T-helper 1 cell treated with Interleukin-12 subunit alpha and Interleukin-12 subunit beta and Interleukin-4 antibody, amounts not matched to agents 30 μg/mL and 1 μg/mL, for 36 hours (primary cell): ENCODE data around the gene KIF1B.
"Not testable (repeated sequence)": the region's sequence is repeated elsewhere in the genome, so short reads cannot be mapped to it uniquely, and the experiment has no call there.

Experiments
- H3K27ac Mint-ChIP-seq: one replicate; pipeline ENCODE4 v1.8.0; 2021; ENCODE audit warnings: mild to moderate bottlenecking, mixed read lengths
- H3K27me3 Mint-ChIP-seq: one replicate; pipeline ENCODE4 v1.8.0; 2021; ENCODE audit warnings: low read depth, mixed read lengths
- H3K36me3 Mint-ChIP-seq: one replicate; pipeline ENCODE4 v1.8.0; 2021; ENCODE audit warnings: low read depth, mixed read lengths
- H3K4me1 Mint-ChIP-seq: one replicate; pipeline ENCODE4 v1.8.0; 2021; ENCODE audit warnings: low read depth, mixed read lengths
- H3K4me3 Mint-ChIP-seq: one replicate; pipeline ENCODE4 v1.8.0; 2021; ENCODE audit warnings: mild to moderate bottlenecking, moderate library complexity, mixed read lengths
- H3K9me3 Mint-ChIP-seq: one replicate; pipeline ENCODE4 v1.8.0; 2021; ENCODE audit warnings: mixed read lengths

Gene KIF1B

GRCh38 chr1:10338047-10338446 lies 127.7 kb downstream of the KIF1B start:
- H3K27ac Mint-ChIP-seq, result no peak overlapping the region
- peaks cover 11% of the 10 kb centered on the region for H3K36me3 Mint-ChIP-seq

DNA sequence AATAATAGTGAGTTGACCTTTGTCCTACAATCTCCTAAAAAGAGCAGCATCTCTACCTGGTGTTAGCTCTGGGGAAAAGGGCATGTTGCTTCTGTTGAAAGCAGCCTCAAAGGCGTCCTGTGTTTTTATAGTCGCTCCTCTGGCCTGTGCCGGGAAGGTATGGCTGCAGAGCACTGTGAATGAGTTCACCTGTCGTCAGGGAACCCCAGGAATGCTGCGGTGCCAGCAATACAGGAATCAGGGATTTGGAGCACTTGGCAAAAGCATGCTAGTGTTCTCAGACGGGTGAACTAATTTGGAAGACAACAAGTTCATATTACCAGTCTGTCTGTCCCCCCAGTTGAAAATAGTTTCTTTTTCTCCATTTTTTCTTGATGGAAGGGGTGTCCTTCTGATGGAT lies 128.2 kb downstream of the KIF1B start:
- no peaks in the 10 kb centered on the region for H3K4me1 Mint-ChIP-seq
- H3K27ac Mint-ChIP-seq, result no peak overlapping the region
- peaks cover 11% of the 10 kb centered on the region for H3K36me3 Mint-ChIP-seq
- H3K27me3 Mint-ChIP-seq, result no peaks in the 10 kb centered on the region
- H3K9me3 Mint-ChIP-seq, result no peaks in the 10 kb centered on the region
- no peak overlapping the region for H3K4me3 Mint-ChIP-seq

More at GRCh38 chr1:10338047-10338446, 127.7 kb downstream of the KIF1B start:
- Mint-ChIP-seq H3K9me3 (no peaks in the 10 kb centered on the region), H3K27me3 (no peaks in the 10 kb centered on the region), H3K4me3 (no peak overlapping the region), H3K4me1 (no peaks in the 10 kb centered on the region)

DNA sequence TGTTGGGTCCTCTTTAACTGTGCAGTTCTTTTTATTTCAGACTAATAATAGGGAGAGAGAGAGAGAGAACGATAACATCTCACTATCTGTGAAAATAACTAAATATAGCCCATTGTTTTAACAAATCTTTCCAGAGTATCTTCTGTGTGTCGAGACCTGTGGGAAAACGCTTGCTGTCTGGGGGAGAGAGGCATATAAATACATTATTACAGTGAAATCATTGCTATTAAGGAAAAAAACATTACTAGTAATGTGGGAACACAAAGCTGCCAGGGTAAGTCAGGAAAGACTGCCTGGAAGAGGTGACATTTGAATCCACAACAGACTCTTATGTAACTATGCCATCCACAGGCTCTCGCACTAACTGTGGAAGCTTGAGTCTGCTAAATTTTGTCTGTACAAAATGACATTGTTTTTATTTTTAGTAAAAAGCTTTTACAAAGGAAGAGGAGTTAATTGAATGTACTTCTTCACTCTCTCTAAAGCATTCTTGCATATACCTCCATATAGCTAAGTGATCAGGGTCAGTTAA lies 128.7 kb downstream of the KIF1B start:
- Mint-ChIP-seq H3K27ac (no peak overlapping the region), H3K27me3 (no peaks in the 10 kb centered on the region), H3K9me3 (no peaks in the 10 kb centered on the region), H3K36me3 (peaks cover 11% of the 10 kb centered on the region), H3K4me3 (no peak overlapping the region), H3K4me1 (no peaks in the 10 kb centered on the region)

GRCh38 chr1:10339815-10340214 lies 129.4 kb downstream of the KIF1B start:
- H3K36me3 Mint-ChIP-seq, result peaks cover 8% of the 10 kb centered on the region

DNA sequence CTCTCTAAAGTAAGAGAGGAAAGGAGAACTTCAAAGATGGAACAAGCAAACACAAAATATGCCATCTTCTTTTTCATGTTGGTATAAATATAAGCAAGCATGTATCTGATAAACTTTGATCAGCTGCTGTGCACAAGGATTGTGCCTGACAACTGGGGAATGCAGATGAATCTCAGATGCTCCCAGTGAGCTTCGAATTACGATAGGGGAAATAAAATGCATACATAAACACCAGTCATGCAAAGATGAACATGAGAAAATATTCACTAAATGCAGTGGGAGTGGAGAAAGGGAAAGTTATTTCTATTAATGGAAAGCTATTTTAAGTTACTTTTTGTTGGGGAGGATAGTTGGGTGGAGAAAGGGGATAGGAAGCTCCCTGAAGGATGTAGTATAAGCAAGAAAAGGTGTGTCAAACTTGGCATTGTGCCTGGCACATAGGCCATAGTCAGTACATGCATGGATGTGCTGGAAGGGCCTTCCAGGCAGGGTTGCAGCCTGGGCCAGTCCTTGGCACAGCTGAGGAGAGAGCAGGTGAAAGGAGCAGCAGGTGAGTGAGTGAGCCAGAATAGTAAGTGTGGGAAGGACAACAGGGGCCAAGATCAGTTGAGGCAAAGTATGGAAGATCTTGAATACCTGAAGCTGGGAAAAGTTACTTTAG lies 130.7 kb downstream of the KIF1B start:
- Mint-ChIP-seq H3K4me3 (no peak overlapping the region), H3K4me1 (no peaks in the 10 kb centered on the region), H3K9me3 (no peaks in the 10 kb centered on the region), H3K27ac (no peak overlapping the region), H3K36me3 (peaks cover 8% of the 10 kb centered on the region), H3K27me3 (no peaks in the 10 kb centered on the region)

More at GRCh38 chr1:10339815-10340214, 129.4 kb downstream of the KIF1B start:
- no peaks in the 10 kb centered on the region for H3K4me1 Mint-ChIP-seq
- H3K4me3 Mint-ChIP-seq, result no peak overlapping the region
- no peaks in the 10 kb centered on the region for H3K27me3 Mint-ChIP-seq
- H3K27ac Mint-ChIP-seq, result no peak overlapping the region
- no peaks in the 10 kb centered on the region for H3K9me3 Mint-ChIP-seq

DNA sequence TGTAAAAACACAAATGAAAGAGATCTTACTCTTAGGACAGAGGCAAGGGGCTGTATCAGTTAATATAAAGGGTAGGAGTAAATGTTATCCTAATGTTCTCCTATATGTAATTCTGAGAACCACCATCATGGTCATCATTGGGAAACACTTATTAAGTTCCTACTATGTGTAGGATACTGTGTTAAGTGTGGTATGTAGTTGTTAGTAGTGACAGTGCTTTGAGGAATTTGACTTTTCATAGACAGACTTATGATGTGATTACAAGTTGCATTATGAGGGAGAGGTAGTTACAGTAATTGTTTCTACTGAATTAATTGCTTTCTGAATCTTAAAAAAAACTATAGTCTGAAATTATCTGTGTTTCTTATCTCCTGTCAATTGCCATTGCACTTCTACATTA lies 136.7 kb downstream of the KIF1B start:
- Mint-ChIP-seq H3K9me3 (no peaks in the 10 kb centered on the region), H3K36me3 (peaks cover 6% of the 10 kb centered on the region), H3K27me3 (no peaks in the 10 kb centered on the region), H3K4me3 (no peak overlapping the region), H3K4me1 (no peaks in the 10 kb centered on the region), H3K27ac (no peak overlapping the region)

DNA sequence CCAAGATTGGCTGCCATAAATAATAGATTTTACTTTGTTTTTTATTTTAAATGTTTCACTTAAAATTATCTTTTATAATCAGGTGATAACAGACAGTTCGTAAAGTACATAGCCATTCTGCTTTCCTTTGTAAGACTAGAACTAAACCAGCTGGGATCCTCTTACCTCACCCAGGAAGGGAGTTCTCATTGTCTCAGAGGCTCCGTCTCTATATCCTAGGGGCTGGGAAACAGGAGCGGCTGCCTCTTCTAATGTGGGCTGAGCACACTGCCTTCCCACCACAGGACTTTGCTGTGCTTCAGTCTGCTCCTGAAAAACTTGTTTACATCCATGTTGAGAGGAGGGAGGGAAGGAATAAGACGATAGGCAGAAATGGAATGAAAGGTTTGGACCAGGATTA lies 142.9 kb downstream of the KIF1B start:
- H3K4me1 Mint-ChIP-seq, result no peaks in the 10 kb centered on the region
- no peak overlapping the region for H3K27ac Mint-ChIP-seq
- H3K4me3 Mint-ChIP-seq, result no peak overlapping the region
- H3K9me3 Mint-ChIP-seq, result no peaks in the 10 kb centered on the region
- H3K27me3 Mint-ChIP-seq, result no peaks in the 10 kb centered on the region
- H3K36me3 Mint-ChIP-seq, result peaks cover 6% of the 10 kb centered on the region

DNA sequence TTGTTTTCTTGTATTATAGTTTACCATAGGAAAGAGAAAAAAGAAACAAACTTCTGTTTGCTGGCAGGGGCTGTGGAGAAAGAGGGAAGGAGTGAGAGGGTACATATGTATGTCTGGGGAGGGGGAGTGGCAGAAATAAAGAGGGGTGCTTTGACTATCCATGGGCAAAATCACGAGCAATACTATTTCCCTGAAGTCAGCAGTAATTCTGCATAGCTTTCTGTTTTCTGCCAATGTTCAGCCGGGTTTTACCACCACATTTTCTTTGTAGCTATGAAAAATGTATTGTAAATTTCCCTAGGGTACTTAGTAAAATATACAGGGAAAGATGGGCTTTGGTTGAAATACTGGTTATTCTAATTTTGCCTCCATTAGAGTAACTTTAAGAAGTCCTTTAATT lies 143.3 kb downstream of the KIF1B start:
- Mint-ChIP-seq H3K4me1 (no peaks in the 10 kb centered on the region), H3K4me3 (no peak overlapping the region), H3K9me3 (no peaks in the 10 kb centered on the region), H3K27ac (no peak overlapping the region), H3K27me3 (no peaks in the 10 kb centered on the region), H3K36me3 (peaks cover 3% of the 10 kb centered on the region)

DNA sequence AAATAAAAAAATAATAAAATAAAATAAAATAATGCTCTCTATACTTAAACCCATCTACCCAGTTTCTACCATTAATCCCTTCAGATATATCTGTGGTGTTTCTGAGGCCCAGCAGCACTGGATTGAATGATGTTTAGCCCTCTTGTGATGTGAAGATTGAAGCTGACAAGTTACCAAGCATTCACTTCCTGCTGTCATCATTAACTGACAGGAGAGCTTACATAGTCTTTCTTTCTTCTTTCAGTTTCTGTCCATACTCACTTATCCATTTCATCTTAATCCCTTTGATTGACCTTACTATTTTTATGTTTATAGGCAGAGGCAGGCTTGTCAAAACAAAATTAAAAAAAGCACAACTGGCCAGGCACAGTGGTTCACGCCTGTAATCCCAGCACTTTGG lies 149.7 kb downstream of the KIF1B start:
- no peaks in the 10 kb centered on the region for H3K27me3 Mint-ChIP-seq
- H3K9me3 Mint-ChIP-seq, result no peaks in the 10 kb centered on the region
- H3K4me3 Mint-ChIP-seq, result no peak overlapping the region
- H3K36me3 Mint-ChIP-seq, result peaks cover 8% of the 10 kb centered on the region
- H3K27ac Mint-ChIP-seq, result peak overlapping the region; percentile 62
- H3K4me1 Mint-ChIP-seq, result peaks cover 15% of the 10 kb centered on the region

DNA sequence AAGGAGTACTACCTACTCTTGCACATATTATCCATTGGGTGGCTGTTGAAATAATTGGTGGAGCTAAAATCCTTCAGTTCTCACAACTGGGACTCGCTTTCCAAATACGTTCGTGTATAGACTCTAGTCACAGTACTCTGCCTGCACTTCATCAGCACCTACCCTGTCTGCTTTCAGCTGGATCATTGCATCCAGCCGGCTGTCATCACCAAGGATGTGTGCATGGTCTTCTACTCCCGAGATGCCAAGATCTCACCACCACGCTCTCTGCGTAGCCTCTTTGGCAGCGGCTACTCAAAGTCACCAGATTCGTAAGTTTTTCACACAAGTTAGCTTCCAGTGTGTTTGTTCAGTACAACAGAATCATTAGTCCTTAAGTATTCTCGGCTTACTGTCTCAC lies 151.1 kb downstream of the KIF1B start:
- Mint-ChIP-seq H3K36me3 (peaks cover 8% of the 10 kb centered on the region), H3K4me3 (no peak overlapping the region), H3K4me1 (peaks cover 15% of the 10 kb centered on the region), H3K27me3 (no peaks in the 10 kb centered on the region), H3K27ac (no peak overlapping the region), H3K9me3 (no peaks in the 10 kb centered on the region)

DNA sequence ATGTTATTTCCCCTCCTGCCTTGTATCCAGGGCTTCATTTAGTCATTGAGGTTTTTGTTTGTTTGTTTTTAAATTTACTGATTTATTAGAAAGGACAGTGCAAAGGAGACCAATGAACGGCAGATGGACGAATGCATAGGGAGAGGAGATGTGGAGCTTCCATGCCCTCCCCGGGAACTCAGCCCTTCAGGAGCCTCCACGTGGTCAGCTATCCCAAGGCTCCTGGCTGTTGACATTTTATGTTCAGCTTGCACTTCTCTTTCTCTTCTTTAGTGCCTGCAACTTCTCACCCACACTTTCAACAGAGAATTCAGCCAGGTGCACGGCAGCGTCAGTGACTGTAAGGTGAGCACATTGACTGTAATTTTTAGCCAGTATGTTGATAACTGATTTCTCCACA lies 157.8 kb downstream of the KIF1B start:
- H3K4me1 Mint-ChIP-seq, result no peaks in the 10 kb centered on the region
- H3K27me3 Mint-ChIP-seq, result no peaks in the 10 kb centered on the region
- no peaks in the 10 kb centered on the region for H3K9me3 Mint-ChIP-seq
- no peak overlapping the region for H3K27ac Mint-ChIP-seq
- H3K4me3 Mint-ChIP-seq, result no peak overlapping the region
- peaks cover 7% of the 10 kb centered on the region for H3K36me3 Mint-ChIP-seq

DNA sequence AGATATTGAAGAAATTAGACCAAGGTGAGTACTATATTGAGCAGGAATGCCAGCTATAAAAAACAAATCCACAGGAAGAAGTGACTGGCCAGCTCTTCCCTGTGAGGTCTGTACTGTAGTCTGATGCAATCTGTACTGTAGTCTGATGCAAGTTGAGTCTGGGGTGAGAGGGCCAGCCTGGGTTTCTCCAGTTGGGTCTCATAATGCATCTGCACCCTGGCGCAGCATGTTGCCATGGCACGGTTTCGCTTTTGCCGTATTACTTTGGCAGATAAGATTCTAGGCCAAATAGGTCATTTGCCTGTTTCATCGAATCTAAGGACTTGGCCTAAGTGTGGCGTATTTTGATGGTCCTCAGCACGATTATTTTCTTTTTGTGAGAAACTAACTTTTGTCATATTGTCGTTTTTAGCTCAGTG lies 164.1 kb downstream of the KIF1B start:
- no peak overlapping the region for H3K27ac Mint-ChIP-seq
- H3K4me3 Mint-ChIP-seq, result no peak overlapping the region
- no peaks in the 10 kb centered on the region for H3K27me3 Mint-ChIP-seq
- no peaks in the 10 kb centered on the region for H3K9me3 Mint-ChIP-seq
- no peaks in the 10 kb centered on the region for H3K4me1 Mint-ChIP-seq
- H3K36me3 Mint-ChIP-seq, result peaks cover 10% of the 10 kb centered on the region

DNA sequence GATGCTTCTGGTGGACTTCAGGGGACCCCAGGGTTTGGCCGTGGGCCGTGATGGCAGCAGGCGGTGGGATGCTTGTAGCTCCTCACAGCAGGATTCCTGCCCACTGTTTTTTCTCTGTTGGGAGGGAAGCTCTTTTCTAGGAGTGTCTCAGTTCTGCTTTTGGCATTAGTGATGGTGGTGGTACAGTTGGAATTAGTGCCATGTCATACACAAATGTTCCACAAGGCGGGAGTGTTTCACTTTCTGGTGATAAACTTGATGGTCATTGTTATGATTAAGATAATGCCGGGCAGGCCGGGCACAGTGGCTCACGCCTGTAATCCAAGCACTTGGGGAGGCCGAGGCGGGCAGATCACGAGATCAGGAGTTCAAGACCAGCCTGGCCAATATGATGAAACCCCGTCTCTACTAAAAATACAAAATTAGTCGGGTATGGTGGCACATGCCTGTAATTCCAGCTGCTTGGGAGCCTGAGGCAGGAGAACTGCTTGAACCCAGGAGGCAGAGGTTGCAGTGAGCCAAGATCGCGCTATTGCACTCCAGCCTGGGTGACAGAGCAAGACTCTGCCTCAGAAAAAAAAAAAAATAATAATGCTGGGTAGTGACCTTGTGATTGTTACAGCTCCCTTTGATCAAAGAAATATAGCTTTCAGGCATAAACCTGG lies 167.1 kb downstream of the KIF1B start:
- H3K4me3 Mint-ChIP-seq, H3K27ac Mint-ChIP-seq, H3K4me1 Mint-ChIP-seq, H3K27me3 Mint-ChIP-seq, H3K9me3 Mint-ChIP-seq, H3K36me3 Mint-ChIP-seq: not testable (repeated sequence)

- H3K27ac Mint-ChIP-seq, result no peak overlapping the region
- no peaks in the 10 kb centered on the region for H3K27me3 Mint-ChIP-seq
- H3K4me3 Mint-ChIP-seq, result no peak overlapping the region
- H3K9me3 Mint-ChIP-seq, result no peaks in the 10 kb centered on the region
- no peaks in the 10 kb centered on the region for H3K4me1 Mint-ChIP-seq
- H3K36me3 Mint-ChIP-seq, result peaks cover 8% of the 10 kb centered on the region
These were observed 167.9 kb downstream of the KIF1B start for GRCh38 chr1:10378081-10378841.
